ENCODE results near the gene NDUFAF3. TPM values are rescaled to one million over a fixed set of nuclear protein-coding genes. Genes with fewer than 3 reads are reported as not detected.

NDUFAF3 gene
- total RNA-seq, 1 donor from 2014 or later, result 75.4 TPM

GRCh38 chr3:49053543-49053942, 31.6 kb downstream of the NDUFAF3 start:
- H3K4me3 Mint-ChIP-seq (ENCODE audit: unreplicated experiment), result no peak overlapping the region
- H4K20me1 ChIP-seq (ENCODE audit: insufficient read depth, low read length), result peaks cover 46% of the 10 kb centered on the region
- DNase-seq (ENCODE audit: low read depth), result no peak
- no peak overlapping the region for H3K27ac Mint-ChIP-seq (ENCODE audit: unreplicated experiment)
- H3K9ac ChIP-seq (ENCODE audit: low read length), result no peak overlapping the region
- peaks cover 31% of the 10 kb centered on the region for H3K36me3 Mint-ChIP-seq (ENCODE audit: low read depth, unreplicated experiment)
- no peaks in the 10 kb centered on the region for H3K9me3 ChIP-seq (ENCODE audit: insufficient read depth, low read depth, low read length)
- H3K27ac ChIP-seq (ENCODE audit: low read depth, low read length), result no peak overlapping the region
- H3K27me3 ChIP-seq (ENCODE audit: insufficient read depth, low read length), result no peaks in the 10 kb centered on the region
- FAIRE-seq, result no peak
- H2AFZ ChIP-seq (ENCODE audit: low read depth, low read length), result no peak overlapping the region
- no peaks in the 10 kb centered on the region for H3K9me3 Mint-ChIP-seq (ENCODE audit: unreplicated experiment)
- no peaks in the 10 kb centered on the region for H3K4me1 ChIP-seq (ENCODE audit: insufficient read depth, low read length)
- H3K36me3 ChIP-seq (ENCODE audit: insufficient read depth, low read length), result peaks cover 35% of the 10 kb centered on the region
- no peak overlapping the region for H3K4me3 ChIP-seq (ENCODE audit: insufficient read depth, low read depth, low read length)
- H3K4me1 Mint-ChIP-seq (ENCODE audit: low read depth, unreplicated experiment), result no peaks in the 10 kb centered on the region
- H3K27me3 Mint-ChIP-seq (ENCODE audit: low read depth, unreplicated experiment), result no peaks in the 10 kb centered on the region
- H3K79me2 ChIP-seq (ENCODE audit: insufficient read depth, low read length), result peaks cover 52% of the 10 kb centered on the region
- no peak overlapping the region for H3K4me2 ChIP-seq (ENCODE audit: low read length)
- TF ChIP-seq EZH2 (IDR thresholded peaks at IDR 0.05; ENCODE audit: insufficient read depth, low read length), result no peak
- no peak for TF ChIP-seq CTCF (IDR thresholded peaks at IDR 0.05; ENCODE audit: insufficient read depth, low read depth, low read length)

GRCh38 chr3:49054344-49054862, 32.5 kb downstream of the NDUFAF3 start:
- no peak overlapping the region for H2AFZ ChIP-seq (ENCODE audit: low read depth, low read length)
- no peaks in the 10 kb centered on the region for H3K9me3 Mint-ChIP-seq (ENCODE audit: unreplicated experiment)
- no peak overlapping the region for H3K27ac Mint-ChIP-seq (ENCODE audit: unreplicated experiment)
- no peak overlapping the region for H3K9ac ChIP-seq (ENCODE audit: low read length)
- no peak overlapping the region for H3K4me3 ChIP-seq (ENCODE audit: insufficient read depth, low read depth, low read length)
- no peaks in the 10 kb centered on the region for H3K4me1 ChIP-seq (ENCODE audit: insufficient read depth, low read length)
- no peaks in the 10 kb centered on the region for H3K9me3 ChIP-seq (ENCODE audit: insufficient read depth, low read depth, low read length)
- DNase-seq (ENCODE audit: low read depth), result no peak
- H3K4me1 Mint-ChIP-seq (ENCODE audit: low read depth, unreplicated experiment), result no peaks in the 10 kb centered on the region
- H4K20me1 ChIP-seq (ENCODE audit: insufficient read depth, low read length), result peaks cover 46% of the 10 kb centered on the region
- no peak overlapping the region for H3K4me3 Mint-ChIP-seq (ENCODE audit: unreplicated experiment)
- peaks cover 35% of the 10 kb centered on the region for H3K36me3 ChIP-seq (ENCODE audit: insufficient read depth, low read length)
- no peak overlapping the region for H3K4me2 ChIP-seq (ENCODE audit: low read length)
- H3K27ac ChIP-seq (ENCODE audit: low read depth, low read length), result no peak overlapping the region
- H3K79me2 ChIP-seq (ENCODE audit: insufficient read depth, low read length), result peaks cover 52% of the 10 kb centered on the region
- peaks cover 29% of the 10 kb centered on the region for H3K36me3 Mint-ChIP-seq (ENCODE audit: low read depth, unreplicated experiment)
- no peaks in the 10 kb centered on the region for H3K27me3 ChIP-seq (ENCODE audit: insufficient read depth, low read length)
- H3K27me3 Mint-ChIP-seq (ENCODE audit: low read depth, unreplicated experiment), result no peaks in the 10 kb centered on the region
- TF ChIP-seq EZH2 (IDR thresholded peaks at IDR 0.05; ENCODE audit: insufficient read depth, low read length), result no peak
- TF ChIP-seq CTCF (IDR thresholded peaks at IDR 0.05; ENCODE audit: insufficient read depth, low read depth, low read length), result no peak
- no peak for FAIRE-seq

GRCh38 chr3:49057268-49057667, 35.3 kb downstream of the NDUFAF3 start:
- Mint-ChIP-seq H3K4me3 (ENCODE audit: unreplicated experiment) (no peak overlapping the region), H3K4me1 (ENCODE audit: low read depth, unreplicated experiment) (no peaks in the 10 kb centered on the region), H3K36me3 (ENCODE audit: low read depth, unreplicated experiment) (peaks cover 22% of the 10 kb centered on the region), H3K27me3 (ENCODE audit: low read depth, unreplicated experiment) (no peaks in the 10 kb centered on the region), H3K27ac (ENCODE audit: unreplicated experiment) (no peak overlapping the region), H3K9me3 (ENCODE audit: unreplicated experiment) (no peaks in the 10 kb centered on the region)
- Histone ChIP-seq H3K4me3 (ENCODE audit: insufficient read depth, low read depth, low read length) (no peak overlapping the region), H3K4me1 (ENCODE audit: insufficient read depth, low read length) (no peaks in the 10 kb centered on the region), H3K79me2 (ENCODE audit: insufficient read depth, low read length) (peaks cover 50% of the 10 kb centered on the region), H3K9me3 (ENCODE audit: insufficient read depth, low read depth, low read length) (no peaks in the 10 kb centered on the region), H2AFZ (ENCODE audit: low read depth, low read length) (no peak overlapping the region), H3K27ac (ENCODE audit: low read depth, low read length) (no peak overlapping the region), H4K20me1 (ENCODE audit: insufficient read depth, low read length) (peaks cover 50% of the 10 kb centered on the region), H3K27me3 (ENCODE audit: insufficient read depth, low read length) (no peaks in the 10 kb centered on the region), H3K36me3 (ENCODE audit: insufficient read depth, low read length) (peaks cover 34% of the 10 kb centered on the region), H3K4me2 (ENCODE audit: low read length) (no peak overlapping the region), H3K9ac (ENCODE audit: low read length) (no peak overlapping the region)
- FAIRE-seq, result no peak
- DNase-seq (ENCODE audit: low read depth), result no peak
- TF ChIP-seq CTCF (IDR thresholded peaks at IDR 0.05; ENCODE audit: insufficient read depth, low read depth, low read length) (no peak), EZH2 (IDR thresholded peaks at IDR 0.05; ENCODE audit: insufficient read depth, low read length) (no peak)
